Gastroesophageal sphincter (tissue), 4 donors: Measurements from ENCODE around the gene EME1. TPM values are rescaled to one million over a fixed set of nuclear protein-coding genes. Genes with fewer than 3 reads are reported as not detected.

Experiments
- ATAC-seq: fragments of 150-250 bp; one replicate; pipeline ENCODE4 v1.9.1; 2016; ENCODE audit warnings: mild to moderate bottlenecking, moderate library complexity
- H3K27ac ChIP-seq, 4 donors: fragments of 200-600 bp; sonication (generic) in 3 of 4; 1 replicate in 3 of 4; 2 replicates in 1 of 4; pipeline ENCODE4 v1.5.1; 2016 to 2019
- H3K27me3 ChIP-seq: fragments of 200-600 bp; sonication (generic); one replicate; pipeline ENCODE4 v1.5.1; 2019
- H3K36me3 ChIP-seq, 2 donors: fragments of 200-600 bp; sonication (generic); one replicate each; pipeline ENCODE4 v1.5.1; 2019; ENCODE audit warnings: control low read depth in 1 of 2
- H3K4me1 ChIP-seq, 3 donors: fragments of 200-600 bp; sonication (generic); 1 replicate in 2 of 3; 2 replicates in 1 of 3; pipeline ENCODE4 v1.5.1; 2016 to 2019; ENCODE audit warnings: control low read depth in 2 of 3
- H3K4me3 ChIP-seq, 2 donors: fragments of 200-600 bp; sonication (generic); one replicate each; pipeline ENCODE4 v1.5.1; 2019; ENCODE audit warnings: mild to moderate bottlenecking in 1 of 2, moderate library complexity in 1 of 2
- H3K9me3 ChIP-seq, 3 donors: fragments of 200-600 bp; sonication (generic); one replicate each; pipeline ENCODE4 v1.5.1; 2017 to 2019; ENCODE audit warnings: control low read depth in 2 of 3
- EP300 ChIP-seq: sonication (generic); formaldehyde crosslinking; IDR thresholded peaks from one replicate; pipeline ENCODE4 v1.6.1; 2017; ENCODE audit warnings: antibody characterized with exemption, mild to moderate bottlenecking
- POLR2A ChIP-seq, 2 donors: fragments of 450-650 bp; IDR thresholded peaks; one replicate each; pipeline ENCODE4 v1.6.1; 2017; ENCODE audit warnings: antibody characterized with exemption in 2 of 2, mild to moderate bottlenecking in 2 of 2, moderate library complexity in 1 of 2
- POLR2AphosphoS5 ChIP-seq: sonication (generic); formaldehyde crosslinking; IDR thresholded peaks from one replicate; pipeline ENCODE4 v1.6.1; 2017; ENCODE audit warnings: antibody characterized with exemption
- WGBS, 2 donors: methylation state at CpG; one replicate each; pipeline ENCODE4 v1.1.5; 2018; ENCODE audit warnings: low coverage in 1 of 2; 5-methylcytosine and 5-hydroxymethylcytosine counted together
- total RNA-seq, 4 donors: library from RNA; depleted of rRNA; stranded (reverse); fragments of >200 nt; gene quantifications; one replicate each; pipeline ENCODE4 v1.1.0, GENCODE V29; 2016
- TF ChIP-seq, protein P1 (sequence below), 4 experiments: fragments of 200-600 bp in 2 of 4; fragments of 450-650 bp in 2 of 4; sonication (generic) in 1 of 4; IDR thresholded peaks; one replicate each; pipeline ENCODE4 v1.5.1; 2017 to 2019; ENCODE audit warnings: antibody characterized with exemption in 4 of 4, mild to moderate bottlenecking in 2 of 4, moderate library complexity in 2 of 4

The EME1 gene
- total RNA-seq, 4 donors from 2014 or later: 0.54 TPM; not detected in 3

DNA sequence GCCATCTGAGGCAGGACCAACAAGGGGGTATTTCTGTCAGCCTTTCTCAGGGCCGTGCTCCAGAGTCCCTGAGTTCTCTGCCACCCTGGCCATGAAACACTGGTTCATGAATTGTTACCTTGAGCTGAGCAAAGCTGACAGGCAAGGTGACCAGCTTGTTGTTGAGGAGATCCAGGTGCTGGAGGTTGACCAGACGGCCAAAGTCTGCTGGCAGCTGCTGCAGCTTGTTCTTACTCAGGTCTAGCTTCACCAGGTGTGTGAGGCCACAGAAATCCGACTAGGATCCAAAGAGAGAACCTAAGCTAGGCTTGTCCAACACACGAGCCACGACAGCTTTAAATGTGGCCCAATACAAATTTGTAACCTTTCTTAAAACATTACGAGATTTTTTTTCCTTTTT lies 19.6 kb downstream of the EME1 start:
- no peak for ATAC-seq
- WGBS, 2 donors: 81 to 85% methylated on average over 4 to 6 of the region's 6 CpGs
- H3K4me3 ChIP-seq: no peak overlapping the region
- TF ChIP-seq POLR2A (IDR thresholded peaks at IDR 0.05) (no peak), POLR2AphosphoS5 (no peak), EP300 (no peak)
- TF ChIP-seq, protein P1, sequence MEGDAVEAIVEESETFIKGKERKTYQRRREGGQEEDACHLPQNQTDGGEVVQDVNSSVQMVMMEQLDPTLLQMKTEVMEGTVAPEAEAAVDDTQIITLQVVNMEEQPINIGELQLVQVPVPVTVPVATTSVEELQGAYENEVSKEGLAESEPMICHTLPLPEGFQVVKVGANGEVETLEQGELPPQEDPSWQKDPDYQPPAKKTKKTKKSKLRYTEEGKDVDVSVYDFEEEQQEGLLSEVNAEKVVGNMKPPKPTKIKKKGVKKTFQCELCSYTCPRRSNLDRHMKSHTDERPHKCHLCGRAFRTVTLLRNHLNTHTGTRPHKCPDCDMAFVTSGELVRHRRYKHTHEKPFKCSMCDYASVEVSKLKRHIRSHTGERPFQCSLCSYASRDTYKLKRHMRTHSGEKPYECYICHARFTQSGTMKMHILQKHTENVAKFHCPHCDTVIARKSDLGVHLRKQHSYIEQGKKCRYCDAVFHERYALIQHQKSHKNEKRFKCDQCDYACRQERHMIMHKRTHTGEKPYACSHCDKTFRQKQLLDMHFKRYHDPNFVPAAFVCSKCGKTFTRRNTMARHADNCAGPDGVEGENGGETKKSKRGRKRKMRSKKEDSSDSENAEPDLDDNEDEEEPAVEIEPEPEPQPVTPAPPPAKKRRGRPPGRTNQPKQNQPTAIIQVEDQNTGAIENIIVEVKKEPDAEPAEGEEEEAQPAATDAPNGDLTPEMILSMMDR (IDR thresholded peaks at IDR 0.05): no peak
- H3K9me3 ChIP-seq: no peaks in the 10 kb centered on the region
- H3K27ac ChIP-seq: no peak overlapping the region
- H3K4me1 ChIP-seq: peaks cover 0 to 31% (median 17%) of the 10 kb centered on the region in 3 donors
- peaks cover 0 to 78% of the 10 kb centered on the region in 2 donors for H3K36me3 ChIP-seq
- H3K27me3 ChIP-seq: no peaks in the 10 kb centered on the region

DNA sequence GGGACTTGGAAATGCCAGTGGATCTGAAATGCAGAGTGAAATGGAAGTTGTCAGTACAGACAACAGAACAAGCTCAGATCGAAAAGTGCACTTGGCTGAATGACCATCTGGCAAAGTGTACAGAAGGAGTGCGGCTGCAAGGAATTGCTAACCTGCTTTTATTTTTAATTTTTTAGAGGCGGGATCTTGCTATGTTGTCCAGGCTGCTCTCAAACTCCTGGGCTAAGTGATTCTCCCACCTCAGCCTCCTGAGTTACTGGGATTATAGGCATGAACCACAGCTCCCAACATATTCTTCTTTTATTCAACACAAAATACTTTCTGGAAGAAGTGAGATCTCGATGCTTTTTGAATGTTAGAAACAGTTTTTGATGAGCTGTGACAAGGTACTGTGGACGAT lies 20.7 kb downstream of the EME1 start:
- Histone ChIP-seq H3K27ac (no peak overlapping the region), H3K27me3 (no peaks in the 10 kb centered on the region), H3K36me3 (peaks cover 0 to 67% of the 10 kb centered on the region in 2 donors), H3K4me1 (peaks cover 0 to 35% (median 17%) of the 10 kb centered on the region in 3 donors), H3K9me3 (no peaks in the 10 kb centered on the region), H3K4me3 (no peak overlapping the region)
- 90% methylated on average over 4 to 5 of the region's 5 CpGs for WGBS, 2 donors
- no peak for TF ChIP-seq EP300
- no peak for TF ChIP-seq POLR2AphosphoS5
- TF ChIP-seq, protein P1 (IDR thresholded peaks at IDR 0.05): no peak
- no peak for TF ChIP-seq POLR2A (IDR thresholded peaks at IDR 0.05)
- ATAC-seq: no peak

DNA sequence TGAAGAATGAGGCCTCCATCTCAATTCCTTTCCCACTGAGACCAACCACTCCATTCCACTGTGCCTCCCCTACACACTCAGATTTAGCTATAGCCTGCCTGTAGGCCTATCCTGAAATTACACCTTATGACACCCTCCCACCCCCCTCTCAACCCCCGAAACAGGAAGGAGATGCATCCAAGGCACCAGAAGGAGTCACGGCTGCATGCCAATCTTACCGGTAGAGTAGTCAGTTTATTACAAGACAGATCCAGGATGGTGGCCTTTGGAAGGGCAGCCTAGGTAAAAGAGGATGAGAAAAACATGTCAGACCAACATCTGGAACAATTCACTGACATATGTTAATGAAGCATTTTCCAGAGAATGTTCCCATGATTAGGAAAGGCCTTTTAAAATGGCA lies 21.7 kb downstream of the EME1 start:
- TF ChIP-seq, protein P1 (IDR thresholded peaks at IDR 0.05): no peak
- TF ChIP-seq POLR2AphosphoS5 (no peak), EP300 (no peak), POLR2A (IDR thresholded peaks at IDR 0.05) (no peak)
- H3K27me3 ChIP-seq: no peaks in the 10 kb centered on the region
- H3K4me3 ChIP-seq: no peak overlapping the region
- peaks cover 0 to 35% (median 17%) of the 10 kb centered on the region in 3 donors for H3K4me1 ChIP-seq
- H3K9me3 ChIP-seq: no peaks in the 10 kb centered on the region
- ATAC-seq: no peak
- H3K36me3 ChIP-seq: peaks cover 0 to 57% of the 10 kb centered on the region in 2 donors
- WGBS, 2 donors: 18% methylated on average over 3 of the region's 3 CpGs; no CpG with 5 or more reads in 1 of the 2 donors
- no peak overlapping the region for H3K27ac ChIP-seq

DNA sequence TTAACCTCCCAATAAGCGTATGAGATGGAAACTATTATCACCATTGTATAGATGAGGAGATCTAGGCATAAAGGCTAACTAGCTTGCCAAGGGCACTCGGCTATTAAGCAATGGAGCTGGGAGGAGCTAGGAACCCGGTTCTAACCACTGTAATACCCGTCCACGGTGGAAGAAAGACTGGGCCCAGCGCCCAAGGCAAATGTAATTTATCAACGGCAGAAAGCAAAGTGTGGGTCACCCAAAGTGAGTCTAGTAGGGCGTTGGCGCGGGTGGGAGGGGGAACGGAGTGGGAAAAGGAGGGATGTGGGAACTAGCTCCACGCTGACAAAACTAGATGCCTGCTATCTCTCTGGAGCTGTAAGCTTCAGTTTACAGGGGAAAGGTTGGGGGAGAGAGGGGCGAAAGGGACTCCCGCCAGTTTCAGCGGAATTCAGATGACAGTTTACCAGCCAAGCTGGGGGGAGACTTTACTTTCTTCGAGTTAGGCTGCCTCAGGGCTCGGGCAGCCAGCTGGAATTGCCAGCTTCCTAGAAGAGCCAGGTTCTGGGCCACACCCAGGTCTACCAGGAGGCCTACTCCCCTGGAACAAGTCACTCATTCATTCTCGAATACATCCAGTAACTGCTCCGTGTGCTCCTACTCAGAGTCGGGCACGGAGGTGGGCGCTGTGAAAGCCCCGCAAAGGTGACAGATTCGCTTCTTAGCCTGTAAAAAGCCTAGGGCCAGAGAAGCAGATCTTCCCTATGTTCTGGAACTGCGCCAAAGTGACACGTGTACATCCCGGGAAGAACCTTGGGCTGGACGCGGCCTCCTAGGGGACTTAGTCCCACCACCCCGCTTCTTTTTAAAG lies 23.5 kb downstream of the EME1 start:
- peak overlapping the region; percentile 20 to 86 (median 77) for H3K27ac ChIP-seq
- TF ChIP-seq, protein P1 (IDR thresholded peaks at IDR 0.05): no peak
- no peak for TF ChIP-seq POLR2AphosphoS5
- no peak for TF ChIP-seq POLR2A (IDR thresholded peaks at IDR 0.05)
- TF ChIP-seq EP300: no peak
- peak overlapping the region; percentile 51 to 94 for H3K4me3 ChIP-seq
- 5 to 7% methylated on average over 10 to 17 of the region's 30 CpGs for WGBS, 2 donors
- ATAC-seq: peak; percentile 25
- H3K36me3 ChIP-seq: peaks cover 0 to 39% of the 10 kb centered on the region in 2 donors
- peaks cover 0 to 35% (median 17%) of the 10 kb centered on the region in 3 donors for H3K4me1 ChIP-seq
- no peaks in the 10 kb centered on the region for H3K9me3 ChIP-seq
- no peaks in the 10 kb centered on the region for H3K27me3 ChIP-seq
